ENCODE data around the gene ANKRD27.
A peak's percentile ranks its signal among the peaks of the same experiment; 100 is the strongest.
"Not testable (repeated sequence)": the region's sequence is repeated elsewhere in the genome, so short reads cannot be mapped to it uniquely, and the experiment has no call there.

Gene ANKRD27

GRCh38 chr19:32674931-32675719 lies at the start of gene ANKRD27:
Gene ANKRD27, minus strand, starts transcription at chr19:32675180. Its CDS starts 16,165 bp downstream, at chr19:32659015.
- peak; percentile 99 for DNase-seq (ENCODE audit: low spot score)

GRCh38 chr19:32720936-32721250 lies 45.9 kb upstream of the ANKRD27 start:
- no peak for DNase-seq (ENCODE audit: low spot score)

GRCh38 chr19:32720216-32720935 lies 45.4 kb upstream of the ANKRD27 start:
- DNase-seq (ENCODE audit: low spot score) = no peak

GRCh38 chr19:32719611-32720059 lies 44.7 kb upstream of the ANKRD27 start, which contains the start of gene TDRD12:
Gene TDRD12, plus strand, starts transcription at chr19:32719767. Its CDS starts 306 bp downstream, at chr19:32720073.
- no peak for DNase-seq (ENCODE audit: low spot score)

GRCh38 chr19:32718286-32718685 lies 43.3 kb upstream of the ANKRD27 start:
- no peak for DNase-seq (ENCODE audit: low spot score)

GRCh38 chr19:32717496-32717895 lies 42.5 kb upstream of the ANKRD27 start:
- no peak for DNase-seq (ENCODE audit: low spot score)

- DNase-seq (ENCODE audit: low spot score) = not testable (repeated sequence)
These were observed 41.2 kb upstream of the ANKRD27 start for GRCh38 chr19:32716203-32716602.

GRCh38 chr19:32711747-32712146 lies 36.8 kb upstream of the ANKRD27 start:
- no peak for DNase-seq (ENCODE audit: low spot score)

- no peak for DNase-seq (ENCODE audit: low spot score)
These were observed 34.1 kb upstream of the ANKRD27 start for GRCh38 chr19:32709032-32709431.

- no peak for DNase-seq (ENCODE audit: low spot score)
These were observed 33.5 kb upstream of the ANKRD27 start for GRCh38 chr19:32708457-32708856.

- DNase-seq (ENCODE audit: low spot score) = not testable (repeated sequence)
These were observed 29.0 kb upstream of the ANKRD27 start for GRCh38 chr19:32704006-32704405.

- DNase-seq (ENCODE audit: low spot score) = no peak
These were observed 27.0 kb upstream of the ANKRD27 start for GRCh38 chr19:32702010-32702409.

GRCh38 chr19:32700129-32700528 lies 25.1 kb upstream of the ANKRD27 start:
- DNase-seq (ENCODE audit: low spot score) = not testable (repeated sequence)

- not testable (repeated sequence) for DNase-seq (ENCODE audit: low spot score)
These were observed 21.8 kb upstream of the ANKRD27 start for GRCh38 chr19:32696771-32697170.

- not testable (repeated sequence) for DNase-seq (ENCODE audit: low spot score)
These were observed 20.5 kb upstream of the ANKRD27 start for GRCh38 chr19:32695506-32695905.

GRCh38 chr19:32694851-32695250 lies 19.9 kb upstream of the ANKRD27 start:
- not testable (repeated sequence) for DNase-seq (ENCODE audit: low spot score)

GRCh38 chr19:32694316-32694715 lies 19.3 kb upstream of the ANKRD27 start:
- not testable (repeated sequence) for DNase-seq (ENCODE audit: low spot score)

- not testable (repeated sequence) for DNase-seq (ENCODE audit: low spot score)
These were observed 18.4 kb upstream of the ANKRD27 start for GRCh38 chr19:32693151-32694108.

GRCh38 chr19:32692727-32693061 lies 17.7 kb upstream of the ANKRD27 start:
- DNase-seq (ENCODE audit: low spot score) = peak; percentile 6

GRCh38 chr19:32691952-32692726 lies 17.2 kb upstream of the ANKRD27 start:
- peak; percentile 43 for DNase-seq (ENCODE audit: low spot score)

GRCh38 chr19:32691291-32691951 lies 16.4 kb upstream of the ANKRD27 start, which contains the start of gene NUDT19:
Gene NUDT19, plus strand, starts transcription at chr19:32691821. Its CDS starts 140 bp downstream, at chr19:32691961.
- peak; percentile 87 for DNase-seq (ENCODE audit: low spot score)
